ENCODE results near the gene ASIP. TPM values are rescaled to one million over a fixed set of nuclear protein-coding genes. Genes with fewer than 3 reads are reported as not detected.

ASIP gene, protein sequence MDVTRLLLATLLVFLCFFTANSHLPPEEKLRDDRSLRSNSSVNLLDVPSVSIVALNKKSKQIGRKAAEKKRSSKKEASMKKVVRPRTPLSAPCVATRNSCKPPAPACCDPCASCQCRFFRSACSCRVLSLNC
- total RNA-seq: under 1 TPM in 1 of 6 experiments, not detected in 5; 0.42 TPM
- long read RNA-seq, partial matches to known transcripts: 0 of 1 reads
- long read RNA-seq, other reads (novel, unspliced or antisense): 1 of 1 reads

DNA sequence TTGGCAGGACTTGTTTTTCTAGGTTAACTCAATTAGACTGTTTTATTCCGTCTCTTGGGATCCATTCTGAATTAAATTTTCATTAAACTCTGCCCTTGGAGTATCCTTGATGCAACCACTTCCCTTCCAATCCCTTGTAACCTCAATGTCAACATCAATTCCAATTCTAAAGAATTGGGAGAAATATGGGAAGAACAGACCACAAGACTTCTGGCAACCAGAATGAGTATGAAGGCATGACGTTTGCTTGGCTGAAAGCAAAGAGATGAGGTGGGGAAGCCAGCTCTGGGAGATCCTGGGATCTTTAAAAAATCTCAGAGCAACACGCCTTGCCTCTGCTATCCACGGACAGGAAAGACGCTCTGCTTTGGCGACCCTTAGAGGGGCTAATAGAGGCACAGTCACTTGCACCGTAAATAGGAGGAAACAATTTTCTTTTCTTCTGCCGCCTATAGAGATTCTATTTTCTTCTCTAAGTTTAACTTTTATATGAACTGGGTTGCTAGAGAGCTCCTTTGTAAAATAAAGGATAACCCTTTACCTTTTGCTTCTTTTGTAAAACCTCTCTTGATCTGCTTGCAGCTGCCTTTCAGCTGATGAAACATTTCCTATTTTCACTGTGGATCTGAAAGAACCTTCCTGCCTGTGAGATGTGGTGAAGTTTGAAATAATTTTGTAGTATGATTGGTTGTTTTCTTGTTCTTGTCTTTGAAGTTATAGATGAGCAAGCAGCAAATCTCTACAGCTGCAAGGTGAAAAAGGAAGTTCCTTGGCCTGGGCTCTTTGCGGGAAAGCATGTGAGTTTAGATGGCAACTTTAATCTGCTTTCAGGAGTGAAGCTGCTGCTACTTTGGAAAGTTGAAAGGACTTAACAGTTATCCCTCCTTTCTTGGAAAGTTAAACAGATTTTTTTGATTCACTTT is at the start of gene ASIP:
ASIP (plus strand) TSS at position 731 of the 923 bp plus-strand sequence. CDS start 18,952 bp downstream, outside the sequence.
- Histone ChIP-seq H3K4me1 (no peaks in the 10 kb centered on the region), H3K4me3 (no peak within 1 kb of the TSS), H3K9me3 (no peaks in the 10 kb centered on the region), H3K27me3 (no peaks in the 10 kb centered on the region), H3K27ac (no peak within 1 kb of the TSS), H3K36me3 (no peaks in the 10 kb centered on the region)
- WGBS (ENCODE audit: insufficient coverage, low coverage, low lambda C conversion rate, missing lambda C conversion rate): 66% methylated on average over 8 of the region's 9 CpGs
- TF ChIP-seq, protein P1, sequence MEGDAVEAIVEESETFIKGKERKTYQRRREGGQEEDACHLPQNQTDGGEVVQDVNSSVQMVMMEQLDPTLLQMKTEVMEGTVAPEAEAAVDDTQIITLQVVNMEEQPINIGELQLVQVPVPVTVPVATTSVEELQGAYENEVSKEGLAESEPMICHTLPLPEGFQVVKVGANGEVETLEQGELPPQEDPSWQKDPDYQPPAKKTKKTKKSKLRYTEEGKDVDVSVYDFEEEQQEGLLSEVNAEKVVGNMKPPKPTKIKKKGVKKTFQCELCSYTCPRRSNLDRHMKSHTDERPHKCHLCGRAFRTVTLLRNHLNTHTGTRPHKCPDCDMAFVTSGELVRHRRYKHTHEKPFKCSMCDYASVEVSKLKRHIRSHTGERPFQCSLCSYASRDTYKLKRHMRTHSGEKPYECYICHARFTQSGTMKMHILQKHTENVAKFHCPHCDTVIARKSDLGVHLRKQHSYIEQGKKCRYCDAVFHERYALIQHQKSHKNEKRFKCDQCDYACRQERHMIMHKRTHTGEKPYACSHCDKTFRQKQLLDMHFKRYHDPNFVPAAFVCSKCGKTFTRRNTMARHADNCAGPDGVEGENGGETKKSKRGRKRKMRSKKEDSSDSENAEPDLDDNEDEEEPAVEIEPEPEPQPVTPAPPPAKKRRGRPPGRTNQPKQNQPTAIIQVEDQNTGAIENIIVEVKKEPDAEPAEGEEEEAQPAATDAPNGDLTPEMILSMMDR (IDR thresholded peaks at IDR 0.05): no peak
- TF ChIP-seq POLR2A (IDR thresholded peaks at IDR 0.05): no peak
- DNase-seq: no peak
- no peak for ATAC-seq
- intact Hi-C loops (cut with DNase I): no loop called here

DNA sequence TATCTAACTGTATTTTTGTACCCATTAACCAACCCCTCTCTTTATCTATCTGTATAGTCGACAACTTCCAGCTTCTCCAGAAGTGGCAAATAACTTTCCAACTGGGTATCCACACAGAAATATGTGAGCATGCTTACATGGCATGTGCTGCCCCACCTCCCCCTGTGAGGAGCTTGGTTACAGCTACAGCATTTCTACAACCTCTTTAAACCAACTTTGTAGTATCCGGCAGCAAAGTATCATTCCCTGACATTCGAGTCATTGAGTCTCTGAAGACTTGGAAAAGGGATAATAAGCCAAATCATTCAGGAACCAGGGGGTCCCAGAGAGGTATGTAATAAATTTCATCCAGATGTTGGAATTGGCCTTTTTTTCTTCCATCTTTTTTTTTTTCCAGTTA is 48.2 kb upstream of the ASIP start:
- intact Hi-C loops (cut with DNase I): no loop called here
- no peak overlapping the region for H3K27ac ChIP-seq
- H3K27me3 ChIP-seq: no peaks in the 10 kb centered on the region
- 78% methylated on average over 3 of the region's 3 CpGs for WGBS (ENCODE audit: insufficient coverage, low coverage, low lambda C conversion rate, missing lambda C conversion rate)
- no peaks in the 10 kb centered on the region for H3K9me3 ChIP-seq
- ATAC-seq (no peak), DNase-seq (no peak)
- H3K4me3 ChIP-seq: no peak overlapping the region
- H3K36me3 ChIP-seq: no peaks in the 10 kb centered on the region
- TF ChIP-seq, protein P1 (IDR thresholded peaks at IDR 0.05): no peak
- TF ChIP-seq POLR2A (IDR thresholded peaks at IDR 0.05): no peak
- no peaks in the 10 kb centered on the region for H3K4me1 ChIP-seq

DNA sequence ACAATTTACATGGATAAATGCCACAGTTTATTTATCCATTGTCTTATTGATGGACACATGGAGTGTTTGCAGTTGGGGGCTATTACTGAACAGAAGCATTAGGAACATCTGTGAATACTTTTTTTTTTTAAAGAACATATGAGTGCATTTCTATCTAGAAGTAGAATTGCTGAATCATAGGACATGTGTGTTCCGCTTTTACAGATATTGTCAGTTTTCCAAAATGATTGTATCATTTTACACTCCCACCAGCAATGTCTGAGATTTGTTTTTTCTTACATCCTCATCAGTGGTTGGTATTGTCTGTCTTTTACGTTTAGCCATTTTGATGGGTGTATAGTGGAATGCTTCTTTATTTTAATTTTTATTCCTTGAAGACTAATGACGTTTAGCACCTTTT is 42.0 kb upstream of the ASIP start:
- intact Hi-C loops (cut with DNase I): no loop called here
- Histone ChIP-seq H3K27ac (no peak overlapping the region), H3K27me3 (no peaks in the 10 kb centered on the region), H3K36me3 (no peaks in the 10 kb centered on the region), H3K9me3 (no peaks in the 10 kb centered on the region), H3K4me3 (no peak overlapping the region), H3K4me1 (no peaks in the 10 kb centered on the region)
- ATAC-seq: no peak
- WGBS (ENCODE audit: insufficient coverage, low coverage, low lambda C conversion rate, missing lambda C conversion rate): 50% methylated on average over 3 of the region's 3 CpGs
- TF ChIP-seq POLR2A (IDR thresholded peaks at IDR 0.05): no peak
- TF ChIP-seq, protein P1 (IDR thresholded peaks at IDR 0.05): no peak
- no peak for DNase-seq

DNA sequence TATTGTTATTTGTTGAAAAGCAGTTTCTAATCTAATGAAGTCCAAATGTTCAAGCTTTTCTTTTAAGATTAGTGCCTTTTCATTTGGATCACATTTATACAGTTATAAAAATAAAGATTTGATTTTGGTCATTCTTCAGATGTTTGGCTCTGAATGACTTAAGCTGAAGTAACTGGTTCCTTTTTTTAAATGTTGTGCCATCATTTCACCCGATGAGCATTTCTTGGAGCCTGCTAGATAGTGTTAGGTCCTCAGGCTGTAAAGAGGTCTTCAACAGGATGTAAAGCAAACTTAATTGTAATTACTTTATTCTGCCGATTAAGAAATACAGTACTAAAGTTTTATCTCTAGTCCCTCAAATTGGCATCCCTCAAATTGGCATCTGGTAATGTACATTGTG is 41.2 kb upstream of the ASIP start:
- Histone ChIP-seq H3K4me1 (no peaks in the 10 kb centered on the region), H3K36me3 (no peaks in the 10 kb centered on the region), H3K4me3 (no peak overlapping the region), H3K27me3 (no peaks in the 10 kb centered on the region), H3K9me3 (no peaks in the 10 kb centered on the region), H3K27ac (no peak overlapping the region)
- TF ChIP-seq, protein P1 (IDR thresholded peaks at IDR 0.05): no peak
- TF ChIP-seq POLR2A (IDR thresholded peaks at IDR 0.05): no peak
- ATAC-seq: no peak
- WGBS (ENCODE audit: insufficient coverage, low coverage, low lambda C conversion rate, missing lambda C conversion rate): 50% methylated on average over 2 of the region's 2 CpGs
- DNase-seq: no peak
- intact Hi-C loops (cut with DNase I): no loop called here

Measured in right lobe of liver (tissue), 6 donors.